Measurements from ENCODE around the gene CTTNBP2NL. TPM values are rescaled to one million over a fixed set of nuclear protein-coding genes. Genes with fewer than 3 reads are reported as not detected.

The CTTNBP2NL gene
- total and polyA plus RNA-seq, 3 donors from 2014 or later, result 13.8 to 19.4 (median 16.3) TPM

- H3K27me3 ChIP-seq, result no peaks in the 10 kb centered on the region
- 89 to 91% methylated on average over 5 of the region's 5 CpGs for WGBS, 2 donors
- TF ChIP-seq POLR2A (IDR thresholded peaks at IDR 0.05), result no peak
- TF ChIP-seq CTCF (IDR thresholded peaks at IDR 0.05), result no peak
- no peak overlapping the region for H3K27ac ChIP-seq
- no peaks in the 10 kb centered on the region for H3K36me3 ChIP-seq (ENCODE audit: low read depth, missing control alignments)
- no peak overlapping the region for H3K4me3 ChIP-seq
- intact Hi-C loops (cut with DNase I; ENCODE audit: low total_unique reads), result no loop called here
- H3K9me3 ChIP-seq, result no peaks in the 10 kb centered on the region
- DNase-seq, result no peak
- no peaks in the 10 kb centered on the region for H3K4me1 ChIP-seq
Measured at GRCh38 chr1:112488141-112488540, 92.1 kb downstream of the CTTNBP2NL start.

DNA sequence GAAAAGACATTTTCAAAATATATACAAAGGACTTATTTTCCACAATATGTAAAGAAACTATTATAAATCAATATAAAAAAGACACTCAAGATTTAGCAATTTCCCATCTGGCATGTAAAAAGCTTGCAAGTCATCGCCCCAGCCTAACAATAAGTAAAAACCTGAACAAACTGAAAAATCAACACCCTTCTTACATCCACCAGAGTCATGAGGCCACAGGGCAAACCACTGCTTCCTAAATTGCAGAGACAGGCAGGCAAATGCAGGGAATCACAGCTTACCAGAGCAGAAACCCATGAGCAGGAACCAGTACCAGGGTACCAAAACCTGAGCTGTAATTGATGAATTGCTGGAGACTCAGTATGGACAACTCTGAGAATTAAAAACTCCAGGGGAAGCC lies 96.1 kb downstream of the CTTNBP2NL start:
- Histone ChIP-seq H3K9me3 (no peaks in the 10 kb centered on the region), H3K36me3 (ENCODE audit: low read depth, missing control alignments) (no peaks in the 10 kb centered on the region), H3K4me1 (no peaks in the 10 kb centered on the region), H3K4me3 (no peak overlapping the region), H3K27ac (no peak overlapping the region), H3K27me3 (no peaks in the 10 kb centered on the region)
- intact Hi-C loops (cut with DNase I; ENCODE audit: low total_unique reads), result no loop called here
- 89 to 97% methylated on average over 1 of the region's 1 CpG for whole genome bisulfite sequencing, 2 donors
- TF ChIP-seq POLR2A (IDR thresholded peaks at IDR 0.05) (no peak), CTCF (IDR thresholded peaks at IDR 0.05) (no peak)
- DNase-seq, result no peak

GRCh38 chr1:112493351-112493750 lies 97.3 kb downstream of the CTTNBP2NL start:
- no peak for DNase-seq

GRCh38 chr1:112496290-112496689 lies 100.3 kb downstream of the CTTNBP2NL start:
- 87 to 93% methylated on average over 5 of the region's 5 CpGs for WGBS, 2 donors
- no peak for TF ChIP-seq CTCF (IDR thresholded peaks at IDR 0.05)
- TF ChIP-seq POLR2A (IDR thresholded peaks at IDR 0.05), result no peak

More at GRCh38 chr1:112493351-112493750, 97.3 kb downstream of the CTTNBP2NL start:
- H3K4me3 ChIP-seq, result no peak overlapping the region
- 83 to 87% methylated on average over 6 of the region's 6 CpGs for WGBS, 2 donors
- H3K9me3 ChIP-seq, result no peaks in the 10 kb centered on the region
- no peaks in the 10 kb centered on the region for H3K36me3 ChIP-seq (ENCODE audit: low read depth, missing control alignments)
- no peaks in the 10 kb centered on the region for H3K27me3 ChIP-seq
- no peak overlapping the region for H3K27ac ChIP-seq
- no peaks in the 10 kb centered on the region for H3K4me1 ChIP-seq
- no peak for TF ChIP-seq POLR2A (IDR thresholded peaks at IDR 0.05)
- no peak for TF ChIP-seq CTCF (IDR thresholded peaks at IDR 0.05)
- intact Hi-C loops (cut with DNase I; ENCODE audit: low total_unique reads), result no loop called here

More at GRCh38 chr1:112496290-112496689, 100.3 kb downstream of the CTTNBP2NL start:
- Histone ChIP-seq H3K4me1 (no peaks in the 10 kb centered on the region), H3K9me3 (no peaks in the 10 kb centered on the region), H3K4me3 (no peak overlapping the region), H3K27me3 (no peaks in the 10 kb centered on the region), H3K36me3 (ENCODE audit: low read depth, missing control alignments) (no peaks in the 10 kb centered on the region), H3K27ac (no peak overlapping the region)
- DNase-seq, result no peak
- intact Hi-C loops (cut with DNase I; ENCODE audit: low total_unique reads), result no loop called here

Measured in testis (tissue), 3 donors.